GM04504 (cell line): ENCODE measurements around the gene REEP1.

Experiments
- DNase-seq: peaks from one replicate; pipeline ENCODE4 v3.0.0-alpha.2; 2012; ENCODE audit warnings: low read depth

REEP1 gene

DNA sequence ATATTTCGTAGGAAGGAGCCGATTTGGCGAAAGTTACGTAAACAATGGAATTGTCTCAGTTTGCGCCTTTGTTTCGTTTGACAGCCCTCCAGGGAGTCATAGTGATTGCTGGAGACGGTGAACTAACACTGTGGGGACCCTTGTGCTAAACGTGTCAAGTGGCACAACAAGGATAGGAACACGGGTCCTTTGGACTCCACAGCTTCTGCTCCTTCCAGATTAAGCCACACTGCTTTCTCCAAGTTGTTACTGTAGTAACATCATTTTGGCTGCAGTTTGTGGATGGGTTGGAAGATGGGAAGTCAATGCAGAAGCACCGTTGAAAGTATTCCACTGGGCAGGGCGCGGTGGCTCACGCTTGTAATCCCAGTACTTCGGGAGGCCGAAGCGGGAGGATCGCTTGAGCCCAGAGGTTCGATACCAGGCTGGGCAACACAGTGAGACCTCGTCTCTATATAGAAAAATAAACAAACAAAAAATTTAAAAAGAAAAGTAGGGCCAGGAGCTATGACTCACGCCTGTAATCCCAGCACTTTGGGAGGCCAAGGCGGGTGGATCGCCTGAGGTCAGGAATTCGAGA, 141.5 kb downstream of the REEP1 start:
- no peak for DNase-seq

DNA sequence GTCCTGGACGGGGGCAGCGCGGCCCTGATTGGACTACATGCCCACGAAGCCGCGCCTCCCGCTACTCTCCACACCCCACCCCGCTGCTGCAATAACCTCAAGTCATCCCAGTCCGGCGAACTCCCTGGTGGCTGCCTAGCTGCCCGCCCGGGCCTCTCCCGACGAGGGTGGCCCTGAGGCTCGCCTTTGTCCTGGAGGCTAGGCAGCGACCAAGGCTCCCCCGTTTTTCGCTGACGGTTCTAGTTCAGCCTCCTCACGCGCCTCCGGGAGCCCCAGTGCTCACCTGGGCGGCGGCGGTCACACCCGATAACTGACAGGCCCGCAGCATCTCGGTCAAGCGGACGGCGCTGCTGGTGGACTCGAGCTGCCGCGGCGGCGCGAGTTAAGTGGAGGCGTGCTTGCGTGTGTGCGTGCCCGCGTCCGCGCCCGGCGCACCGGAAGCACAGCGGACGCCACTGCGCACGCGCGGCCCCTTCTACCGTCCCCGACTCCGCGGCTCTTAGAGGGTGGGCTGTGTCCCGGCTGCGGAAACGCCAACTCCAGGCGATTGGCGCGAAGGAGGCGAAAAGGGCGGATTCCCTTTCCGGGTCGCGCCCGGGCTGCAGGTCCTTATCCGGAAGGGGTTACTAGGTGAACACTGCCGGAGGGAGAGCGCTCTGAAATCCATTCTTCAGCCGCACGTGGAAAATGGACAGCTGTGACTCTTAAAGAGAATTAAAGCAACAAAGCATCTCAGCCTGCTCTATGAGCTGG, 142.2 kb downstream of the REEP1 start, which contains the start of gene IMMT:
Gene IMMT, minus strand, starts transcription at position 408 of the 753 bp plus-strand sequence. Its CDS starts 80 bp downstream, at position 328.
- DNase-seq: peak; percentile 91

DNA sequence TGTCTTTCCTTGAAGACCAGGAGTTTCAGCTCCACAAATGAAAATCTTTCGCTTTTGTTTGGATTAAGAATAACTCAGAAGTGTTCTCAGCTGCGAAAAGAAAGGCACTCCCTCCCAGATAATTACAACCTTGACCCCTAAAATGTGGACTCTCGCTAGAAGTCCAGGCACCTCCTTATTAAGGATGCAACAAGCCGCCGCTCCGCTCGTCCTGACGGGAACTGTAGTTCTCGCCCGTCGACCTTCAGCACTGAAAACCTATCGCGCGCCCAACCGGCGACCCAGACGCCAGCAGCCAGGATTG, 142.7 kb downstream of the REEP1 start:
- peak; percentile 88 for DNase-seq

DNA sequence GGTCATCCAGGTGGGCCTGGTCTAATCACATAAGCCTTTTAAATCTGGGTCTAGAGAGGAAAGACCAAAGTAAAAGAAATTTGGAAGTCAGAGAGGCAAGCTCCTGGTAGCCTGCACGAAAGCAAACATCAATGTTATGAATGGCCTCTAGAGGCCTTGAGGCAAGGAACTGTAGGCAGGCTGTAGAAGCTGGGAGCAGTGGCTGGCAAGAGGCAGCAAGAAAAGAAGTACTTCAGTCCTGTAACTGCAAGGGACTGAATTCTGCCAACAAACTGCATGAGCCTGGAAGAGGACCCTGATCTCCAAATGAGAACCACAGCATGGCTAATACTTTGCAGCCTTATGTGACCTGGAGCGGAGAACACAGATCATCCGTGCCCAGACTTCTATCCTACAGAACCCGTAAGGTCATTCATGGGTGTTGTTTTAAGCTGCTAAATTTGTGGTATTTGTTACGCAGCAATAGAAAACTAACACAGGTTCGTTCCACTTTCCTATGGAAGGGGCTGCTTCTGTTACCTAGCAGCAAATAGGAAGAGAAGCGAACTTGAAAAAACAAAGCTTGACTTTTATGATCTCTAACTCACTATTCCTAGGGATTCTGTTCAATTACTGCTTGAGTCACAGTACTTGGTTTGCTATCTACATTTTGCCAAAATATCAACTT, 143.4 kb downstream of the REEP1 start:
- DNase-seq: no peak

DNA sequence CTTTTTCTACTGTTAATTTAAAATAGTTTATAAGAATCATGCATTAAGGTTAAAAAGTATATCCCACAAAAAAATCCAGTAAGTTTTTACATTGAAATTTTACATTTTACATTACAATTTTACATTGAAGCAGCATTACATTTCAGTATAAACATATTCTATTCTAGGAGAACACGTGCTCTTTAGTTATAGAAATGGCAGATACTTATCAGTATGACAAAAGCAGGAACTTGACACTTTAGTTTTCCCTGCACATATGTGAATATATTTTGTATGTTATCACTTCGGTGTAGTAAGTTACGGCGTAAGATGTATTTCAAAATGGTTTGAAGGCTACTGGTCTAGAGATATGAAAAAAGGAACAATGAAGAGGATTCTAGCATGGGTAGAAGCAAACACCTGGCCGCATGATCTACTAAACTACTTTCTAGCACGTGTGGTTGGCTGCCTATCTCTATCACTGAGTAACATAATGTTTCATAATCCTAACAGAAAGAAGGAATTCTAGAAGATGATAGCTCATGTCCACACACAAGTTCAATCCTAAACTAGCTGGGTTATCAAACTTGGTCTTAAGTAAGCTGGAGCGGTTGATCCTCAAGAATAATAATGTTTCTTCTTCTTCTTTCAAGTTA, 147.5 kb downstream of the REEP1 start:
- DNase-seq: no peak

DNA sequence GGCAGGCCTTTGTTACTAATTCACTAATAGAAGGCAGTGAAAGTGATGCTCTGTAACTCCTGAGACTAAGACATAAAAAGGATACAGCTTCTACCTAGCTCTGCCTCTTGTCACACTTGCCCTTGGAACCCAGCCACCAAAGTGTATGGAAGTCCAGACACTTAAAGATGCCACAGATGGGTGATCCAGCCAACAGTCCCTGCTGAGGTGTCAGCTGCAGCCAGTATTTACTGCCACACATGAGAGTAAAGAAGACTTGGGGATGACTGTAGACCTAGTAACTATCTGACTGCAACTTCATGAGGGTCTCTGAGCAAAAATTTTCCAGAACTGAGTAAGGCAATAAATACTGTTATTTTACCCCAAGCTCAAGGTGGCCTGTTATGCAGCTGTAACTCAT, 151.0 kb downstream of the REEP1 start:
- DNase-seq: no peak

DNA sequence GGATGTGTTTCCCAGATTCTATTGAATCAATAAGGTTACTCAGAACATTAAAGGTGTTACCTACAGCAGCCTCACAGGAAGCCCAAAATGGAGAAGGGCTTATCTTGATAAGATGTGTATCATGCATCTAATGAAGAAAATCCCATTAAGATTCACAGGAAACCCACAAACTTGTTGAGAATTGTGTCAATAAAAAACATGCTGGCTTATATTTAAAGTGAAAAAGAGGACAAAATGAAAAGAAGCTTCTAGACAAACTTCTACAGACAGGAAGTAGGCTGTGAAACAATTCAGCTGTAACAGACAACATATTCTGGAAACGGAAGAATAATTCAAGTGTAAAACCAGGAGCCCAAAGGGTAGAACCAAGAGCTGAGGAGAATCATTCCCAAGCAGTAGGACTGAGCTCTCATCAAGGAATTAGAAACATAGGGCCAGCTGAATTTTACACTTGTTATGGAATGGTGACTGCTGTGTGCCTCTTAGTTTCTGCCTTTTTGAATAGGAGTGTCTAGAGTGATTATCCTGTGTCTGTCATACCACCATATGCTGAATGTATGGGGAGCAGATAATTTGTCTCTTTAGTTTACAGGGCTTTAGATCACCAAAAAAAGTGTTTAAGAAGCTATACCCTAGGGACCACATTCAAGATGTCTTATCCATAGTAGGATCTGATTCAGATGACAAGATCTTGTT, 151.8 kb downstream of the REEP1 start:
- DNase-seq: no peak

DNA sequence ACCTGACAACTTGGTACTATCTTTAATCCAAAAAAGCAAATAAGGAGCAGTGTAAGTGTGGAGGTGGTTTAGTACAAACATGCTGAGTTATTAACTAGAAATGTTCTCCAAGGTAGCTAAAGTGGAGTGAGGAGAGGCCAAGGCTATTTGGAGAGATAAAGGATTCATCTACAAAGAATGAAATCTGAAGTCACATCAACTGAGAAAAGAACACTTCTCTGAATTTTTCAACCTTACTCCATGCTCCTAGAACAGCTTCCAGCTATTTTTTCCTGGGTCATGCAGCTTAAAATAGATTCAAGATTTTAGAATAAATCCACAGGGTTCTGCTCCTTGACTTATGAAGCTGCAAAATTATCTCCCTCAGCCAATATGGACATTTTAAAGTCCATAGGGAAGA, 160.8 kb downstream of the REEP1 start:
- DNase-seq: no peak

DNA sequence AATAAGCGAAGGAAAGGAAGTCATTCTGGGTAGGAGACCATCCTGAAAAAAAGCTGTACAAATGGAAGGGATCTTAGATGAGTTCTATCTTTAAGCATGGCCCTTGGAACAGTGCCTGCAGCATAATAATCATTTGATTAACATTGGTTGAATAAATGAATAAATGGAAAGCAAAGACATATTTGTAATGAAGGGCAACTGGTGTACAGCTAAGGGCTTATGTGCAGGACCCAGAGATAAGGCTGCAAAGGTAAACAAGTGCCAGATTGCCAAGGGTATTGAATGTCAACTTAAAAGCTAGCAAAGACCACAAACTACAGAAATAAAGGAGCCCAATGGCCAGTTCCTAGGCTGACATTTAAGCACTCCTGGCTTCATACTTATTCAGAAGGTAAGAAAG, 161.6 kb downstream of the REEP1 start:
- DNase-seq: no peak

DNA sequence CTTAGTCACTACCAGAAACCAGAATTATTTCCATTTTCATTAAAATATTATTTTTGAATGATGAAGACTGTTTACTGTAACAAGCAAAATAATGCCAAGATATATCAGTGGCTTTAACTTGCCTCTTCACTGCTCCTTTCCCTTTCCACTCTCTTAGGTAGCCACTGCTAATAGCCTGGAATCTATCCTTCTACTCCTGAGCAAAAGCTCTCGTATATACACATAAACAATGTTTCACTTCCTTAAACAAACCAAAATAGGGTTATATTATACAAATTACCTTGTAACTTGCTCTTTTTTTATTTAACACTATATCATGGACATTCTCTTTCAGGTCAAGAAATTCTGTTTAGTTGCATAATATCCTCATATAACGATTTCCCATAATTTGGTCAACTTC, 163.0 kb downstream of the REEP1 start:
- no peak for DNase-seq

DNA sequence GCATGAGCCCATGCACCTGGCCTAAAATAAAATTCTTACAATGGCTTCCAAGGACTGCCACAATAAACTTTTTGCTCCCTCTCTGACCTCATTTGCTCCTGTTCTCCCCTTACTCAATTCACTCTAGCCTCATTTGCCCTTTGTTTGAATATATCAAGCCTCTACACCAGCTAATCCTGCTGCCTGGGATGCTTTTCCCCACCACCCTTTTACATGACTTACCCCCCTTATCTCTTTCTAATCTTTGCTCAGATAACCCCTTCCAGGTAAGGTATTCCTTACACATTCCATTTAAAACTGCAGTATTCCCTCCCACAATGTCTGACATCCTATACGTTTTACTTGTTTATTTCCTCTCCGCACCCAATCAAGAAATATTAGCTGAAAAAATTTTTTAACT, 164.8 kb downstream of the REEP1 start:
- no peak for DNase-seq

DNA sequence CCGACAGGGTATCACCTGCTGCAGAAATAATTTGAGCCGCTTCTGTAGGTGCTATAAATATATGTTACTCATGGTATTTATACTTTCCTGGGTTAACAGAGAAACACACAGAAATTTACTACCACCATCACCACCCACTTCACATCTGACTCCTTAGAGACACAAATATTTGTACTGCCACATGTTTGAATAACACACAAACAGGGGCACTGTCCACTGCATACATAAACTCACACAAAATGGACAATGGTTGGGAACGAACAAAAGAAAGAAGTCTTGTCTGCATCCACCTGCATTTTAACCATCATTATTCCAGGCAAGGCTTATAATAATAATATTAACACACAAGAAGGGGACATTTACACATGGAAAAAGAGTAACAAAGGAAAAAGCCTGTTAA, 166.1 kb downstream of the REEP1 start:
- no peak for DNase-seq

DNA sequence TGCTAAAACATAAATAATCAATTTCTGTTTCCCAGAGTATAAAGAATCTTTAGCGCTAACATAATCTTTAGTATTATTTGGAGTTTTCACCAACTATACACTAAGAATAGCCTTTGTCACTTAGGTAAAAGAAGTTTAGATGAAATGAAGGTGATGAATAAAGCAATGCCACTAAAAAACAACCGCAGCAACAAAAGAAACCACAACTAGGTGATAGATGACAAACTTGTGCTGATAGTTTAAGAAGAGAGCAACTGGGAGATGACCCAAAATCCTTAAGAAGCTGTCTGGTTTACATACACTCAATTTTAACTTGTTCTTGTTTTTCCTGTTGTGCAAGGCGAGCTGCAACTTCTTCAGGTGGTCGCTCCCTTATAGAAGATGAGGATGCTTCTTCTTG, 167.0 kb downstream of the REEP1 start:
- DNase-seq: no peak
